ENCODE results near the gene PSMC3. TPM values are rescaled to one million over a fixed set of nuclear protein-coding genes. Genes with fewer than 3 reads are reported as not detected.
A peak's percentile ranks its signal among the peaks of the same experiment; 100 is the strongest.

Gene PSMC3
- total and polyA plus RNA-seq, 9 of the 15 experiments (the other 6 are each of a cell fraction or from before 2014, with no cell fraction given), result 44.3 to 324 (median 240) TPM

DNA sequence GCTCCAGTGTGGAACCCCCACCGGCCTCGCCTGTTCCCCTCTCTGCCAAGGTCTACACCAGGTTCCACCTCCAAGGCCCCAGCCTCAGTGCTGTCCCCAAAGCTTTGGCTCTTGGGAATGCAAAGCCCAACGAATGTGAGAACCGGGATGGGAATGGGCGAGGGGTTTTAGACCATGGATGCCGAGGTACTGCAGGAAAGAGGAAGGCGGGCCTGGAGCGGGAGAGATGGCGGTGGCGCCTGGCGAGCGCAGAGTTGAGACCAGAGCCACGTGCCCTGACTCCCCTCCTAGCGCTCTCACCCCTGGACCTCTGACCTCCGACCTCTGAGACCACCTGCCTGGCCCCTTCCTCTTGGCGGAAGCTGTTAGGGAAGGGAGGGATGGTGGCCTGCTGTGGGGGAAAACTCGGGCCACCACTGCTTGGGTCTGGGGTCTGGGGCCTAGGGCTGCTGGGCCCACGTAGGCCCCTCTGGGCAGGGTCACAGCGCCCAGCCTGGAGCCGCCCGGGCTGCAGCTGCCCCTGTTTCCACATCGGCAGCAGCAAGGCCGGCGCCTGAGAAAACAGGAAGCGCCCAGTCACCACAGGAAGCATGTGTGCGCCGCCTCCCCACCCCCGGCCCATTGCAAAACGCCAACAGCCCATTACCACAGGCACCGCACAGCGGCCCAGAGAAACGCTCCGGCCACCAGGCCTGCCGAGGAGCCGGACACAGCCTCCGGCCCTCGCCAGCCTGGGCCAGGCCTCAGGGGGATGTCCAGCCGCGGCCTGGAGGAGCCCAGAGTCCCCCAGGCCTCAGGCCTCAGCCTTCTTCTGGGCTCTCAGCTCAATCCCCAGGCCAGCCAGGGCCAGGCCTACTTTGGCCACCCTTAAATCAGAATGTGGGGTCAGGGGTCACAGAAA is 31.7 kb downstream of the PSMC3 start:
- peak; percentile 56 for ATAC-seq
- peak overlapping the region; percentile 87 for H3K27ac ChIP-seq (ENCODE audit: extremely low read depth, low read depth, low read length)
- in situ Hi-C loops (cut with MboI), result no loop called here
- no peaks in the 10 kb centered on the region for H3K79me2 ChIP-seq (ENCODE audit: control insufficient read depth, insufficient read depth, low read length)
- BruUV-seq (replicated peaks), result no TSS peak
- FAIRE-seq, result peak; percentile 32
- H3K27me3 ChIP-seq (ENCODE audit: control insufficient read depth in 2 of 2, insufficient read depth in 2 of 2, low read length in 2 of 2), result no peaks in the 10 kb centered on the region
- H3K36me3 ChIP-seq (ENCODE audit: control insufficient read depth, insufficient read depth, low read length), result no peaks in the 10 kb centered on the region
- H3K4me2 ChIP-seq (ENCODE audit: insufficient read depth, low read length), result no peak overlapping the region
- H3K4me3 ChIP-seq, result no peak overlapping the region
- CTCF ChIA-PET (ENCODE audit: low intra/inter-chr PET ratio), result no interaction called here
- no peaks in the 10 kb centered on the region for H4K20me1 ChIP-seq (replicated peaks; ENCODE audit: control insufficient read depth, insufficient read depth, low read length)
- H3K9ac ChIP-seq (ENCODE audit: insufficient read depth in 1 of 2, low read depth in 2 of 2, low read length in 2 of 2), result peak overlapping the region; percentile 64 to 86
- WGBS (ENCODE audit: insufficient coverage, low coverage, missing lambda C conversion rate), result 58% methylated on average over 39 of the region's 39 CpGs
- DNase-seq (ENCODE audit: extremely low read depth in 1 of 4, low spot score in 3 of 4), result peak; percentile 64 to 73 (median 67)
- peak overlapping the region; percentile 86 for H2AFZ ChIP-seq (ENCODE audit: low read depth, low read length)
- intact Hi-C loops (cut with micrococcal nuclease), result no loop called here
- no peaks in the 10 kb centered on the region for H3K9me1 ChIP-seq (ENCODE audit: control insufficient read depth, insufficient read depth, low read length)
- H3K4me1 ChIP-seq (replicated peaks in 1 of 2; ENCODE audit: control insufficient read depth in 2 of 2, insufficient read depth in 2 of 2, low read length in 2 of 2), result peaks cover 37 to 67% of the 10 kb centered on the region in 2 experiments
- H3K9me3 ChIP-seq (replicated peaks; ENCODE audit: control insufficient read depth, insufficient read depth, low read depth, low read length), result no peaks in the 10 kb centered on the region
- POLR2A ChIA-PET, result interaction anchor here (1.0 to 1.7 kb wide), 3 partner anchors 9 to 21 kb away, joined by 5 to 6 read pairs (median 5); no protein-coding TSS in a partner anchor
- TF ChIP-seq, protein P1, sequence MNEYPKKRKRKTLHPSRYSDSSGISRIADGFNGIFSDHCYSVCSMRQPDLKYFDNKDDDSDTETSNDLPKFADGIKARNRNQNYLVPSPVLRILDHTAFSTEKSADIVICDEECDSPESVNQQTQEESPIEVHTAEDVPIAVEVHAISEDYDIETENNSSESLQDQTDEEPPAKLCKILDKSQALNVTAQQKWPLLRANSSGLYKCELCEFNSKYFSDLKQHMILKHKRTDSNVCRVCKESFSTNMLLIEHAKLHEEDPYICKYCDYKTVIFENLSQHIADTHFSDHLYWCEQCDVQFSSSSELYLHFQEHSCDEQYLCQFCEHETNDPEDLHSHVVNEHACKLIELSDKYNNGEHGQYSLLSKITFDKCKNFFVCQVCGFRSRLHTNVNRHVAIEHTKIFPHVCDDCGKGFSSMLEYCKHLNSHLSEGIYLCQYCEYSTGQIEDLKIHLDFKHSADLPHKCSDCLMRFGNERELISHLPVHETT (CRISPR knock-in tag; conservative IDR thresholded peaks at IDR 0.05 in 1 of 2, IDR thresholded peaks at IDR 0.05 in 1 of 2), result peak in 1 of 2 experiments; percentile 47; a peak in 2 of 4 replicates
- peak; percentile 53 for TF ChIP-seq CREM (IDR thresholded peaks at IDR 0.05; ENCODE audit: low read depth)
- peak; percentile 62 for TF ChIP-seq PRPF4 (IDR thresholded peaks at IDR 0.05; ENCODE audit: insufficient read depth, low read depth, low read length, poor library complexity, severe bottlenecking)
- peak; percentile 50 to 59; a peak in 2 of 4 replicates for TF ChIP-seq FOXK2 (conservative IDR thresholded peaks at IDR 0.05 in 1 of 2, IDR thresholded peaks at IDR 0.05 in 1 of 2; ENCODE audit: low read depth in 2 of 2)
- TF ChIP-seq SUPT5H (IDR thresholded peaks at IDR 0.05), result 0 out of 2 replicates have a peak, but pooled peaks have one; percentile 40
- TF ChIP-seq EGR1 (conservative IDR thresholded peaks at IDR 0.05), result peak; percentile 69
- peak; percentile 38; the same call in 1 of the 2 replicates for TF ChIP-seq GTF2A2 (tag; IDR thresholded peaks at IDR 0.05)
- TF ChIP-seq TCF3 (CRISPR knock-in tag; IDR thresholded peaks at IDR 0.05), result peak; percentile 32; the same call in 1 of the 2 replicates
- TF ChIP-seq ZNF79 (CRISPR knock-in tag; IDR thresholded peaks at IDR 0.05; ENCODE audit: low read depth), result peak; percentile 25; the same call in 1 of the 2 replicates
- no peak for TF ChIP-seq KAT2B (IDR thresholded peaks at IDR 0.05; ENCODE audit: low read depth, low read length)
- peak; percentile 64 for TF ChIP-seq HMGN3 (IDR thresholded peaks at IDR 0.05; ENCODE audit: borderline replicate concordance, extremely low read depth, insufficient read length, low read depth, low read length)
- no peak for TF ChIP-seq MCM5 (IDR thresholded peaks at IDR 0.05; ENCODE audit: low read depth)
- TF ChIP-seq TRIM25 (IDR thresholded peaks at IDR 0.05; ENCODE audit: borderline replicate concordance), result no peak
- no peak for TF ChIP-seq CBFA2T2 (conservative IDR thresholded peaks at IDR 0.05)
- no peak for TF ChIP-seq TSC22D4 (tag; IDR thresholded peaks at IDR 0.05)
- peak; percentile 78 for TF ChIP-seq DMBX1 (CRISPR knock-in tag; IDR thresholded peaks at IDR 0.05; ENCODE audit: borderline replicate concordance)
- 0 out of 2 replicates have a peak, but pooled peaks have one; percentile 34 for TF ChIP-seq KLF6 (CRISPR knock-in tag; IDR thresholded peaks at IDR 0.05; ENCODE audit: borderline replicate concordance)
- peak; percentile 72 for TF ChIP-seq MAX (CRISPR knock-in tag; IDR thresholded peaks at IDR 0.05)
